NCI-H1105 (cell line): ENCODE measurements around the gene CCDC9.
"Not testable (repeated sequence)": the region's sequence is repeated elsewhere in the genome, so short reads cannot be mapped to it uniquely, and the experiment has no call there.

Source experiments
- DNase-seq: peaks from one replicate; lab custom pipeline; 2025; lab: John Stamatoyannopoulos, UW

Gene CCDC9

DNA sequence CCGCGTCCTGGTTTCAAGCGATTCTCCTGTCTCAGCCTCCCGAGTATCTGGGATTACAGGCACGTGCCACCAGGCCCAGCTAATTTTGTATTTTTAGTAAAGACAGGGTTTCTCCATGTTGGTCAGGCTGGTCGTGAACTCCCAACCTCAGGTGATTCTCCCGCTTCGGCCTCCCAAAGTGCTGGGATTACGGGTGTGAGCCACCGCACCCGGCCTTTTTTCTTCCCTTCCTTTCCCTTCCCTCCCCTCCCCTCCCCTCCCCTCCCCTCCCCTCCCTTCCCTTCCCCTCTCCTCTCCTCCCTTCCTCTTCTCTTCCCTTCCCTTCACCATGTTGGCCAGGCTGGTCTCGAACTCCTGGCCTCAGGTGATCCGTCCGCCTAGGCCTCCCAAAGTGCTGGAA is 44.5 kb downstream of the CCDC9 start:
- DNase-seq, result not testable (repeated sequence)

DNA sequence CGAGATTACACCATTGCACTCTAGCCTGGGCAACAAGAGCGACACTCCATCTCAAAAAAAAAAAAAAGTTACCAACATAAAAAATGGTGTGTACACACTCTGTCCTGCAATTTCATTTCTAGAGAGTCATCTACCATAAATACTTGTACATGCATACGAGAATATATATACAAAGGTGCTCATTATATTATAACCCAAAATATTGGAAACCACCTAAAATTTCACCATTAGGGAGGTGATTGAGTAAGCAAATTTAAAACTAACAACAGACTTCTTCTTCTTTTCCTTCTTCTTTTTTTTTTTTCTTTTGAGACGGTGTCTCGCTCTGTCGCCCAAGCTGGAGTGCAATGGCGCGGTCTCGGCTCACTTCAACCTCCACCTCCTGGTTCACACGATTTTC is 45.9 kb downstream of the CCDC9 start:
- no peak for DNase-seq

DNA sequence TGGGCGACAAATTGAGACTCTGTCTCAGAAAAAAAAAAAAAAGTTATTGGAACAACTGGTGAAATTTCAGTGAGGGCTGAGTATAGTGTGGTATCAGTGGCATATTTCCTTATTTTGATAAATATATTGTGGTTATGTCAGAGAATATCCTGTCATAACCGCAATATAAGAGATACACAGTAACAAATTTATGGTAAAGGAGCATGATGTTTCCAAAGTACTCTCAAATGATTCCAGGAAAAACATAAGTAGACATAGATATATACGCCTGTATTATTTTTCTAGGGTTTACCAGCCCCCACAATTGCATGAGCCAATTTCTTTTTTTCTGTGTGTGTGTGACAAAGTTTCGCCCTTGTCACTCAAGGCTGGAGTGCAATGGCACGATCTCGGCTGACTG is 47.6 kb downstream of the CCDC9 start:
- DNase-seq, result no peak

DNA sequence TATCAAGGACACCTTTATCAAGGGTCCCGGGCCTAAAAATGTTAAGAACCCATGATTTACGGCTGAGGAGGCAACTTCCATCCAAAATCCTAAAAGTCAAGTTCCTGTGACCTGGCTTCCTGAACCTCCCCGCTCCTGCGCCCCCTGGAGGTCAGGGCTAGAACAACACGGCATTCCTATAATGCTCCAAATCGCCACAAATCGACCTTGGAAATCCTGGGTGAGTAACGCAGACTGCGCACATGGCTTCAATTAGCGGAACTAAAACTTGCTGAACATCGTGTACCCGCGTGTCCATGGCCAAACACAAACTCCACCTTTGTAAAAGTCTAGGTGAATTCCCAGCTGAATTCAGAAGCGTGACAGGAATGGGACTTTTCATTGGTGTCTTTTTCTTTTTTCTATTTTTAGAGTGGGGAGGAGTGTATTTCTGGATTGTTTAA is 49.0 kb downstream of the CCDC9 start:
- DNase-seq, result peak; percentile 36

DNA sequence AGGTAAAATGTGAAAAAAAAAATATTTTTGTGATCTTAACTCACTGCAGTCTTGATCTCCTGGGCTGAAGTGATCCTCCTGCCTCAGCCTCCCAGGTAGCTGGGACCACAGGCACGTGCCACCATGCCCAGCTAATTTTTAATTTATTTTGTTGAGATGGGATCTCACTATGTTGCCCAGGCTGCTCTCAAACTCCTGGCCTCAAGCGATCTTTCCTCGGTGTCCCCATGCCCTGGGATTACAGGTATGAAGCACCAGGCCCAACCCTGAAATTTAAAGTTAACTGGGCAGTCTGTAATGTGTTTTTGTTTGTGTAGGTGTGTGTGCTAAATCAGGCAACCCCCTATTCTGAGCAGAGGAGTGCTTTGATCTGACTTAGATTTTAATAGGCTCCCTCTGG is 50.0 kb downstream of the CCDC9 start:
- no peak for DNase-seq

DNA sequence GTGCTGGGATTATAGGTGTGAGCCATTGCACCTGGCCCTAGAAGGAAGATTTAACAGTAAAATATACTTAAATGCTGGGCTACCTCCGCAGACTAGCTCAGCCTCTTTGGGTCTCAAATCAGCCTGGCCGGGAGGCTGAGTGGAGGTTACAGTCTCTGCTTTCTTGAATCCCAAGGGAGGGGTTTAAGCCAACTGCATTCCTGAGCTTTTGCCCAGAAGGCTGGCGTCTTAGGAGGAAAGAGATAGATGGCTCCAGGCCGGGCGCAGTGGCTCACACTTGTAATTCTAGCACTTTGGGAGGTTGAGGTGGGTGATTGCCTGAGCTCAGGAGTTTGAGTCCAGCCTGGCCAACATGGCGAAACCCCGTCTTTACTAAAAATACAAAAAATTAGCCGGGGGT is 52.7 kb downstream of the CCDC9 start:
- DNase-seq, result no peak

DNA sequence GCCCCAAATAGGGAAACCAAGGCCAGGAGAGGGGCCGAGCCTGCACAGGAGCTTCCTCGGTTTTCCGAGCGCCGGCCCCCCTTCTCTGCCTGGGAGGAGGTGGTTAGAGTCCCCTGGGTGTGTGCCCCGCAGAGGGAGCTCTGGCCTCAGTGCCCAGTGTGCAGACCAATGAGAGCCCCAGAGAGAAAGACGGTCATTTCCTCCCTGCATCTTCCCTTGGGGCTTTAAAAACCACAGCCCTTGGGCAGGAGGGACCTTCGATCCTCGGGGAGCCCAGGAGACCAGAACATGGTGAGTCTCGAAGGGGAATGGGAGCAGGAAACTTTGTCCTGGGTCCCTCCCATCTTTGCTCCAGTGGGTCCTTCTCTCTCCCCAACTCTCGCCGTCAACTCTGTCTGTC is 53.3 kb downstream of the CCDC9 start, which contains the start of gene C5AR1:
TSS of gene C5AR1 (plus strand) at position 254 of the 400 bp plus-strand sequence. CDS start at position 289, 35 bp downstream.
- no peak for DNase-seq

DNA sequence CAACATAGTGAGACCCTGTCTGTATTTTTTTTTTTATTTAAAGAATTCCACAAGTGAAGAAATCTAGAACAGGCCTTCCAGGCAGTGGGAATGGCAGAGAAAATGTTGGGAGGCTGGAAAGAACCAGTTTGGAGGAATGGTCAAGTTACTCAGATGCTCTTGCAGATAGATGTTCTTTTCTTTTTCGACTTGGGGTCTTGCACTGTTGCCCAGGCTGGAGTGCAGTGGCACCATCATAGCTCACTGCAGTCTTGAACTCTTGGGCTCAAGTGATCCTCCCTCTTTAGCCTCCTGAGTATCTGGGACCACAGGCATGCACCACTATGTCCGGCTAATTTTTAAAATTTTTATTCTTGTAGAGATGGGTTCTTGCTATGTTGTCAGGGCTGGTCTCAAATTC is 54.0 kb downstream of the CCDC9 start:
- no peak for DNase-seq

DNA sequence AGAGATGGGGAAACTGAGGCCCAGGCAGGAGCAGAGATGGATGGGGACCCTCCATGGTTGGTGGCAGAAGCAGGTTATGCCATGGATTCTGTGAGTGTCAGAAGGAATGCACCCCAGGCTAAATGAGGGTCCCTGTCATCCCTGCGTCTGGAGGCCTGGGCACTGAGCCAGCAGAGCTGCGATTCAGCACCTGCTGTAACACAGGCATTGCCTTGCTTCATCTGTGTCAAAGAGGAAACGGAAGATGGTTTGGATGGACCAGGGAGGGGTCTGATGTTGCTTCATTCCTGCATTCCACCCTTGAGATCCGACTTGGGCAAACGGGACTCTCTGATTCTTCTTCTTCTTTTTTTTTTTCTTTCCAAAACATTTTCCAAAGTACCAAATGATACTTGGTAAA is 54.5 kb downstream of the CCDC9 start:
- peak; percentile 78 for DNase-seq

DNA sequence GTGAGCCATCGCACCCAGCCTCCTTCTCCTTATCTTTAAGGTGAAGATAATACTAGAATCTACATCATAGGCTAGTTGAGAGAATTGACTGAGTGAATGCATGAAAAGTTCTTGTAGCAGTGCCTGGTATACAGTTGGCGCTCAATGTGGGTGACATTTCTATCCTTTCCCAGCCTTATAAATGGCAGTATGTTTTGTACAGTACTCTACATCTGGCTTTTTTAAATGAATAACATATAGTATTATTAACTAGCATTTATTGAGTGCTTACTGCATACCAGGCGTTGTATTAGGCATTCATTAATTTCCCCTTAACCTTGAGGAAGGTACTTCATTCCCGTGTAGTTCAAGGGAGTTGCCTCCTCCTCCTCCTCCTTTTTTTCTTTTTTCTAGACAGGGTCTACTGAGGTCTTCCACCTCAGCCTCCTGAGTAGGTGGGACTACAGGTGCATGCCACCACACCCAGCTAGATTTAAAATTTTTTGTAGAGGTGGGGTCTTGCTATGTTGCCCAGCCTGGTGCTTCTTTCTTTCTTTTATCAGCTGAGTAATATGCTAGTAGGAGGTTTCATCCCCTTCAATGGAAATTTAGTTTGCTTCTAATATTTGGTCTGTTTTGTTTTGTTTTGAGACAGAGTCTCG is 56.2 kb downstream of the CCDC9 start:
- no peak for DNase-seq

DNA sequence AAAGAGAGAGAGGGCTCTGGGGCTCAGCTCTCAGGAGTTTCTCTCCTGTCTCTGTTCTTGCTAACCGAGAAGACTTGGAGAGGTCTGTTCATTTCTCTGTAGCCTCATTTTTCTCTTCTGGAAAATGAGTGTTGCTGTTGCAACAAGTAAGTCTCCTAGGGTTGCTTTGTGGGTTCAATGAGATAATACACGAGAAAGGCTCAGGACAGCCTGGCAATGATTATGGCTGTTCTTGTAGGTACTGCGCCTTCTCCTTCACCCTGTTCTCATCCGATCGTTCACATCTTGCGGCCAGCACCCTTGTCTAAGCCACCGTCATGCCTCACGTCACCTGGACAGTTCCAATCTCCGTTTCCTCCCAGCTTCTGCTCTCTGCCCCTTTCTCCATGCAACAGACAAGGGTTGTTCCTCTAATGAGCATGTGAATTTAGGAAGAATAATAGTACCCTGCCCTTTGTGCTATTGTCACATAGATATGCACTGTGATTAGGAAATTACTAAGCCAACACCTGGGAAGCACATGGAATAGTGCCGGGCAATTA is 57.5 kb downstream of the CCDC9 start:
- DNase-seq, result no peak

DNA sequence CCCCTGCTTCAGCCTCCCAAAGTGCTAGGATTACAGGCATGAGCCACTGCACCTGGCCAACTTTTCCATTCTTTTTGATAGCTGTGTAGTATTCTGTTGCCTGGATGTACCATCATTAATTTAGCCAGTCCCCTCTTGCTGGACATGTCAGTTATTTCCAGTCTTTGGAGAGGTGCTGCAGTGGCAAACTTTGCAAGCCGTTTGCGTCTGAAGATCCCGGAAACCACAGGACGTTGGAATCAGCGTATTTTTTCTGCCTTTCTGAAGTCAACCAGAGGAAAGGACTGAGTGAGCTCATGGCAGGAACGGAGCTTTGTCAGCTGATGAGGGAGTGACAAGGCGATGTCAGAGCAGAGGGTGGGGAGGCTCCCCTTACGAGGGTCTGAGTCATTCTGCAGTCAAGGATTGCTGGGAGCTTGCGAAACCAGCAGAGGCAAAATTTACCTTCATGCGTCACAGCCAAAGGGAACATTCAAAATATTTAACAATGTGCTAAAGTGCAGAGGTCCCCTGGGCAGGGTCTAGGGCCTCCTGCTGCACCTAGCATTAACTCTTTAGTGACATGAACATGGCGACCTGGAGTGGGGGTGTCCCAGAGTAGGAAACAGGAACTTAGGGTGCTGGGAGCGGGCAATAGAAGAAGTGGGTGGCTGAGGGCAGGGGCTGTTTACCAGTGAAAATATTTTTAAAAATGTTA is 58.9 kb downstream of the CCDC9 start:
- DNase-seq, result no peak

DNA sequence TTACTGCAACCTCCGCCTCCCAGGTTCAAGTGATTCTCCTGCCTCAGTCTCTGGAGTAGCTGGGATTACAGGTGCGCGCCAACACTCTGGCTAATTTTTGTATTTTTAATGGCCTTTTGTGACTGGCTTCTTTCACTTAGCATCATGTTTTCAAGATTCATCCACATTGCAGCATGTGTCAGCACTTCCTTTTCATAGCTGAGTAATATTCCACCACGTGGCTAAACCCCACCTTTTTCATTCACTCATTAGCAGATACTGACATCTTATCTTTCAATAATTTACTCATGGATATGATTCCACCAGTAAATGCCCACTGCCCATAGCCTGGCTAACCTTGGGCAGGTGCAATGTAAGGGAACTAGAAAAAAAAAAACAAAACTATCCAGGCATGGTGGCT is 60.2 kb downstream of the CCDC9 start:
- no peak for DNase-seq

DNA sequence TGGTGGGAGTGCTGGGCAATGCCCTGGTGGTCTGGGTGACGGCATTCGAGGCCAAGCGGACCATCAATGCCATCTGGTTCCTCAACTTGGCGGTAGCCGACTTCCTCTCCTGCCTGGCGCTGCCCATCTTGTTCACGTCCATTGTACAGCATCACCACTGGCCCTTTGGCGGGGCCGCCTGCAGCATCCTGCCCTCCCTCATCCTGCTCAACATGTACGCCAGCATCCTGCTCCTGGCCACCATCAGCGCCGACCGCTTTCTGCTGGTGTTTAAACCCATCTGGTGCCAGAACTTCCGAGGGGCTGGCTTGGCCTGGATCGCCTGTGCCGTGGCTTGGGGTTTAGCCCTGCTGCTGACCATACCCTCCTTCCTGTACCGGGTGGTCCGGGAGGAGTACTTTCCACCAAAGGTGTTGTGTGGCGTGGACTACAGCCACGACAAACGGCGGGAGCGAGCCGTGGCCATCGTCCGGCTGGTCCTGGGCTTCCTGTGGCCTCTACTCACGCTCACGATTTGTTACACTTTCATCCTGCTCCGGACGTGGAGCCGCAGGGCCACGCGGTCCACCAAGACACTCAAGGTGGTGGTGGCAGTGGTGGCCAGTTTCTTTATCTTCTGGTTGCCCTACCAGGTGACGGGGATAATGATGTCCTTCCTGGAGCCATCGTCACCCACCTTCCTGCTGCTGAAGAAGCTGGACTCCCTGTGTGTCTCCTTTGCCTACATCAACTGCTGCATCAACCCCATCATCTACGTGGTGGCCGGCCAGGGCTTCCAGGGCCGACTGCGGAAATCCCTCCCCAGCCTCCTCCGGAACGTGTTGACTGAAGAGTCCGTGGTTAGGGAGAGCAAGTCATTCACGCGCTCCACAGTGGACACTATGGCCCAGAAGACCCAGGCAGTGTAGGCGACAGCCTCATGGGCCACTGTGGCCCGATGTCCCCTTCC is 63.9 kb downstream of the CCDC9 start:
- no peak for DNase-seq
